HCT116 (cell line): ENCODE data around the gene PDLIM5. TPM values are rescaled to one million over a fixed set of nuclear protein-coding genes. Genes with fewer than 3 reads are reported as not detected.
"Not testable (repeated sequence)": the region's sequence is repeated elsewhere in the genome, so short reads cannot be mapped to it uniquely, and the experiment has no call there.

Source experiments
- ATAC-seq: fragments of 200-7000 bp; cut with Tn5 transposase; 2 replicates; pipeline ENCODE4 v1.9.1; 2020; ENCODE audit warnings: mild to moderate bottlenecking, moderate library complexity
- BruUV-seq: library from RNA; stranded (reverse); fragments of 400-500 nt; replicated peaks from 2 replicates; lab custom pipeline; 2021; lab: Mats Ljungman, UMichigan
- CTCF ChIA-PET: fragments of 300-600 bp; sonication (Branson Sonifier 250); formaldehyde crosslinking; loops from one replicate; lab custom pipeline; 2021; ENCODE audit warnings: antibody characterized with exemption; lab: Charles Lee
- POLR2A ChIA-PET: fragments of 300-600, 350-600 bp; sonication (Branson Sonifier 250); formaldehyde crosslinking; loops from one replicate; lab custom pipeline; 2021; ENCODE audit warnings: antibody characterized with exemption; lab: Charles Lee
- RAD21 ChIA-PET, 2 experiments: fragments of 300-600 bp; sonication (Branson Sonifier 250); formaldehyde crosslinking; loops; one replicate each; lab custom pipeline; 2023; ENCODE audit warnings: low total read pairs in 2 of 2; ENCODE audit not compliant: uncharacterized antibody in 2 of 2, unreplicated experiment in 2 of 2, low non-redundant PET in 1 of 2; lab: Charles Lee
- DNase-seq: peaks from one replicate; pipeline ENCODE4 v3.0.0-alpha.2; 2010; ENCODE audit warnings: low read depth, low spot score
- H2AFZ ChIP-seq: fragments of 200-600 bp; shearing (Covaris generic), sonication (generic); 2 replicates; pipeline ENCODE4 v1.6.1; 2017; ENCODE audit warnings: low read depth, mixed run types, mixed read lengths, antibody characterized with exemption, low read length; ENCODE audit not compliant: poor library complexity, severe bottlenecking
- H3K27ac ChIP-seq: 2 replicates; pipeline ENCODE4 v1.5.1; 2012; ENCODE audit warnings: low read depth, low read length
- H3K27me3 ChIP-seq: fragments of 200-600 bp; sonication (generic); 2 replicates; pipeline ENCODE4 v1.6.1; 2016; ENCODE audit warnings: mixed run types, low read length, mixed read lengths; ENCODE audit not compliant: insufficient read depth
- H3K36me3 ChIP-seq, 2 experiments: fragments of 200-500 bp in 1 of 2; fragments of 200-600 bp in 1 of 2; sonication (Bioruptor generic) in 1 of 2; sonication (generic) in 1 of 2; 2 replicates each; pipeline versions ENCODE4 v1.5.1 to v1.6.1; 2014 to 2016; ENCODE audit warnings: low read length in 2 of 2, inconsistent platforms in 1 of 2, mixed read lengths in 1 of 2, mixed run types in 1 of 2; ENCODE audit not compliant: insufficient read depth in 2 of 2, control insufficient read depth in 1 of 2
- H3K4me1 ChIP-seq, 2 experiments: fragments of 200-600 bp in 1 of 2; sonication (generic) in 1 of 2; 2 replicates each; pipeline versions ENCODE4 v1.5.1 to v1.6.1; 2012 to 2017; ENCODE audit warnings: low read length in 2 of 2, inconsistent platforms in 1 of 2, mild to moderate bottlenecking in 1 of 2, mixed read lengths in 1 of 2, mixed run types in 1 of 2, moderate library complexity in 1 of 2; ENCODE audit not compliant: insufficient read depth in 2 of 2, control insufficient read depth in 1 of 2
- H3K4me2 ChIP-seq: fragments of 200-600 bp; sonication (generic); 2 replicates; pipeline ENCODE4 v1.6.1; 2017; ENCODE audit warnings: mixed run types, low read length, mixed read lengths
- H3K4me3 ChIP-seq, 2 experiments: fragments of 200-600 bp in 1 of 2; sonication (generic) in 1 of 2; replicated peaks in 1 of 2; 2 replicates each; pipeline ENCODE4 v1.5.1; 2011 to 2016; ENCODE audit warnings: low read length in 2 of 2, control low read depth in 1 of 2, low read depth in 1 of 2, mild to moderate bottlenecking in 1 of 2, mixed read lengths in 1 of 2, mixed run types in 1 of 2
- H3K79me2 ChIP-seq: fragments of 200-600 bp; sonication (generic); 2 replicates; pipeline ENCODE4 v1.6.1; 2017; ENCODE audit warnings: mild to moderate bottlenecking, mixed run types, low read length, moderate library complexity, mixed read lengths; ENCODE audit not compliant: insufficient read depth
- H3K9ac ChIP-seq: fragments of 200-600 bp; sonication (generic); 2 replicates; pipeline ENCODE4 v1.6.1; 2016; ENCODE audit warnings: low read length, mixed read lengths
- H3K9me2 ChIP-seq: fragments of 200-600 bp; sonication (generic), shearing (Covaris generic); 2 replicates; pipeline ENCODE4 v1.6.1; 2017; ENCODE audit warnings: mixed run types, mild to moderate bottlenecking, moderate library complexity; ENCODE audit not compliant: insufficient read depth
- H3K9me3 ChIP-seq, 2 experiments: fragments of 200-500 bp in 1 of 2; fragments of 200-600 bp in 1 of 2; sonication (Bioruptor generic) in 1 of 2; sonication (generic) in 1 of 2; 2 replicates each; pipeline ENCODE4 v1.6.1; 2014 to 2017; ENCODE audit warnings: low read length in 2 of 2, mixed read lengths in 2 of 2, inconsistent platforms in 1 of 2, low read depth in 1 of 2, mild to moderate bottlenecking in 1 of 2, mixed run types in 1 of 2, moderate library complexity in 1 of 2; ENCODE audit not compliant: control insufficient read depth in 1 of 2, insufficient read depth in 1 of 2
- H4K20me1 ChIP-seq: fragments of 200-600 bp; sonication (generic), shearing (Covaris generic); 2 replicates; pipeline ENCODE4 v1.6.1; 2017; ENCODE audit warnings: mixed run types, mild to moderate bottlenecking, moderate library complexity; ENCODE audit not compliant: insufficient read depth
- ATF3 ChIP-seq: IDR thresholded peaks from 2 replicates; pipeline ENCODE4 v1.6.1; 2012
- ELF1 ChIP-seq: IDR thresholded peaks from 2 replicates; pipeline ENCODE4 v1.6.1; 2012; ENCODE audit warnings: low read depth, borderline replicate concordance
- EZH2 ChIP-seq: fragments of 200-600 bp; sonication (generic); IDR thresholded peaks from 2 replicates; pipeline ENCODE4 v1.6.1; 2017; ENCODE audit warnings: antibody characterized with exemption, mixed run types
- EZH2phosphoT487 ChIP-seq: fragments of 200-600 bp; IDR thresholded peaks from 2 replicates; pipeline ENCODE4 v1.6.1; 2018; ENCODE audit warnings: antibody characterized with exemption, borderline replicate concordance
- FOSL1 ChIP-seq: IDR thresholded peaks from 2 replicates; pipeline ENCODE4 v1.6.1; 2012; ENCODE audit warnings: low read depth
- MAX ChIP-seq: IDR thresholded peaks from 2 replicates; pipeline ENCODE4 v1.6.1; 2012
- POLR2A ChIP-seq: IDR thresholded peaks from 2 replicates; pipeline ENCODE4 v1.7.0; 2011; ENCODE audit warnings: borderline replicate concordance; ENCODE audit not compliant: insufficient read depth, insufficient read length; ENCODE audit errors: extremely low read depth
- POLR2AphosphoS5 ChIP-seq: IDR thresholded peaks from 2 replicates; pipeline ENCODE4 v1.6.1; 2011; ENCODE audit warnings: mild to moderate bottlenecking, low read depth, low read length, moderate library complexity
- intact Hi-C: fragments of 100-400 bp; cut with micrococcal nuclease; formaldehyde crosslinking; loops from 2 replicates; pipeline ENCODE4 v1.10.0; 2022
- total RNA-seq: library from RNA; stranded (reverse); gene quantifications from one replicate; pipeline ENCODE4 v1.2.1, GENCODE V29; 2021; ENCODE audit not compliant: unreplicated experiment

Gene PDLIM5
- total RNA-seq, 1 experiment from 2014 or later: 130 TPM

GRCh38 chr4:94511591-94511990, 59.8 kb downstream of the PDLIM5 start:
- RAD21 ChIA-PET: no interaction called here

GRCh38 chr4:94513532-94513931, 61.8 kb downstream of the PDLIM5 start:
- H3K27ac ChIP-seq, DNase-seq, H3K9me3 ChIP-seq, intact Hi-C loops, H2AFZ ChIP-seq, BruUV-seq, H3K4me2 ChIP-seq, ATAC-seq, RAD21 ChIA-PET, CTCF ChIA-PET, H3K36me3 ChIP-seq, H3K9ac ChIP-seq, H3K27me3 ChIP-seq, H3K9me2 ChIP-seq, H4K20me1 ChIP-seq, H3K4me3 ChIP-seq: not testable (repeated sequence)
- peaks cover 78% of the 10 kb centered on the region for H3K79me2 ChIP-seq
- peaks cover 35 to 37% of the 10 kb centered on the region in 2 experiments for H3K4me1 ChIP-seq
- POLR2A ChIA-PET: interaction anchor here (0.6 kb wide), 1 partner anchor 22 kb away, joined by 3 read pairs; no protein-coding TSS in a partner anchor

More at GRCh38 chr4:94511591-94511990, 59.8 kb downstream of the PDLIM5 start:
- BruUV-seq: no TSS peak
- intact Hi-C loops: no loop called here
- peaks cover 39 to 46% of the 10 kb centered on the region in 2 experiments for H3K4me1 ChIP-seq
- CTCF ChIA-PET: no interaction called here
- H3K36me3 ChIP-seq: no peaks in the 10 kb centered on the region
- H3K4me3 ChIP-seq: no peak overlapping the region
- H3K79me2 ChIP-seq: peaks cover 64% of the 10 kb centered on the region
- no peaks in the 10 kb centered on the region for H3K9me3 ChIP-seq
- no peak overlapping the region for H2AFZ ChIP-seq
- no peak for DNase-seq
- no peaks in the 10 kb centered on the region for H3K27me3 ChIP-seq
- no peak overlapping the region for H3K9ac ChIP-seq
- ATAC-seq: no peak
- POLR2A ChIA-PET: no interaction called here
- H4K20me1 ChIP-seq: no peaks in the 10 kb centered on the region
- no peaks in the 10 kb centered on the region for H3K9me2 ChIP-seq
- H3K27ac ChIP-seq: no peak overlapping the region
- TF ChIP-seq EZH2phosphoT487 (no peak), ELF1 (no peak), EZH2 (no peak), FOSL1 (no peak), MAX (no peak), ATF3 (no peak), POLR2AphosphoS5 (no peak), POLR2A (no peak)
- H3K4me2 ChIP-seq: no peak overlapping the region
